Neural cell (in vitro differentiated cells): ENCODE measurements around the gene HBA2. TPM values are rescaled to one million over a fixed set of nuclear protein-coding genes. Genes with fewer than 3 reads are reported as not detected.

ENCODE experiments used
- H2AFZ ChIP-seq: fragments of 200-600, 300-800 bp; sonication (generic), shearing (Covaris generic); 2 replicates; pipeline ENCODE4 v1.6.0; 2014; ENCODE audit warnings: low read depth, mild to moderate bottlenecking, antibody characterized with exemption, low read length, moderate library complexity
- H3F3A ChIP-seq: fragments of 200-600 bp; shearing (Covaris generic); 2 replicates; pipeline ENCODE4 v1.6.1; 2016; ENCODE audit warnings: mild to moderate bottlenecking, moderate library complexity, mixed read lengths, antibody characterized with exemption, low read length; ENCODE audit not compliant: insufficient read depth, poor library complexity, severe bottlenecking
- H3K27ac ChIP-seq: fragments of 200-600, 300-800 bp; sonication (generic), shearing (Covaris generic); 2 replicates; pipeline ENCODE4 v1.5.1; 2014; ENCODE audit warnings: mild to moderate bottlenecking, low read length, moderate library complexity
- H3K27me3 ChIP-seq: fragments of 300-800, 200-600 bp; sonication (generic), shearing (Covaris generic); 2 replicates; pipeline ENCODE4 v1.6.0; 2014; ENCODE audit warnings: mild to moderate bottlenecking, low read depth, low read length, moderate library complexity; ENCODE audit not compliant: insufficient read depth
- H3K36me3 ChIP-seq: fragments of 300-800, 200-600 bp; sonication (generic), shearing (Covaris generic); 2 replicates; pipeline ENCODE4 v1.5.1; 2014; ENCODE audit warnings: mild to moderate bottlenecking, antibody characterized with exemption, low read length, moderate library complexity; ENCODE audit not compliant: insufficient read depth
- H3K4me2 ChIP-seq: fragments of 300-800, 200-600 bp; sonication (generic), shearing (Covaris generic); 2 replicates; pipeline ENCODE4 v1.6.0; 2014; ENCODE audit warnings: mild to moderate bottlenecking, low read length
- H3K4me3 ChIP-seq: fragments of 300-800, 200-600 bp; sonication (generic), shearing (Covaris generic); 2 replicates; pipeline ENCODE4 v1.5.1; 2014; ENCODE audit warnings: mild to moderate bottlenecking, low read length, moderate library complexity
- H3K79me2 ChIP-seq: fragments of 200-600 bp; shearing (Covaris generic); replicated peaks from 2 replicates; pipeline ENCODE4 v1.6.0; 2014; ENCODE audit warnings: mild to moderate bottlenecking, low read length, moderate library complexity; ENCODE audit not compliant: insufficient read depth
- H3K9ac ChIP-seq: fragments of 300-800, 200-600 bp; sonication (generic), shearing (Covaris generic); 2 replicates; pipeline ENCODE4 v1.6.1; 2016; ENCODE audit warnings: mild to moderate bottlenecking, low read length, mixed read lengths
- H3K9me2 ChIP-seq: fragments of 200-600 bp; shearing (Covaris generic); 2 replicates; pipeline ENCODE4 v1.6.1; 2016; ENCODE audit warnings: mild to moderate bottlenecking, low read length, mixed read lengths; ENCODE audit not compliant: insufficient read depth
- H3K9me3 ChIP-seq: fragments of 200-600, 300-800 bp; sonication (generic), shearing (Covaris generic); 2 replicates; pipeline ENCODE4 v1.6.1; 2016; ENCODE audit warnings: mild to moderate bottlenecking, mixed run types, low read length, moderate library complexity, mixed read lengths
- H4K20me1 ChIP-seq: fragments of 200-600 bp; shearing (Covaris generic); 2 replicates; pipeline ENCODE4 v1.6.1; 2016; ENCODE audit warnings: mild to moderate bottlenecking, mixed run types; ENCODE audit not compliant: insufficient read depth
- CTCF ChIP-seq: fragments of 450-650 bp; IDR thresholded peaks from 2 replicates; pipeline ENCODE4 v1.5.1; 2014; ENCODE audit warnings: antibody characterized with exemption, mild to moderate bottlenecking, moderate library complexity; ENCODE audit not compliant: poor library complexity, severe bottlenecking
- EP300 ChIP-seq: fragments of 450-650 bp; conservative IDR thresholded peaks from 2 replicates; pipeline ENCODE4 v1.6.1; 2014; ENCODE audit warnings: antibody characterized with exemption, mild to moderate bottlenecking, moderate library complexity; ENCODE audit not compliant: poor library complexity, severe bottlenecking
- EZH2 ChIP-seq: fragments of 200-600, 300-800 bp; shearing (Covaris generic), sonication (generic); IDR thresholded peaks from 2 replicates; pipeline ENCODE4 v1.6.1; 2014; ENCODE audit warnings: antibody characterized with exemption, low read length, borderline replicate concordance, mild to moderate bottlenecking; ENCODE audit not compliant: insufficient read depth, poor library complexity, severe bottlenecking
- MXI1 ChIP-seq: fragments of 450-650 bp; conservative IDR thresholded peaks from 2 replicates; pipeline ENCODE4 v1.6.1; 2014; ENCODE audit warnings: antibody characterized with exemption, mild to moderate bottlenecking; ENCODE audit not compliant: poor library complexity, severe bottlenecking
- POLR2AphosphoS5 ChIP-seq: IDR thresholded peaks from 2 replicates; pipeline ENCODE4 v1.6.1; 2012
- RAD21 ChIP-seq: fragments of 450-650 bp; conservative IDR thresholded peaks from 2 replicates; pipeline ENCODE4 v1.6.1; 2014; ENCODE audit warnings: antibody characterized with exemption, mild to moderate bottlenecking, moderate library complexity
- REST ChIP-seq: IDR thresholded peaks from 2 replicates; pipeline ENCODE4 v1.6.1; 2012; ENCODE audit warnings: borderline replicate concordance
- SMC3 ChIP-seq: fragments of 450-650 bp; conservative IDR thresholded peaks from 2 replicates; pipeline ENCODE4 v1.6.1; 2014; ENCODE audit warnings: antibody characterized with exemption, mild to moderate bottlenecking, moderate library complexity; ENCODE audit not compliant: poor library complexity
- TAF1 ChIP-seq: IDR thresholded peaks from 2 replicates; pipeline ENCODE4 v1.6.1; 2012; ENCODE audit warnings: low read depth
- polyA plus RNA-seq: library from polyadenylated mRNA; depleted of rRNA; stranded (reverse); fragments of >200 nt; gene quantifications from 2 replicates; pipeline ENCODE4 v1.2.3, GENCODE V29; 2014

The HBA2 gene
- polyA plus RNA-seq, 1 donor from 2014 or later: not detected

- H3K79me2 ChIP-seq: no peaks in the 10 kb centered on the region
- no peaks in the 10 kb centered on the region for H3F3A ChIP-seq
- no peak for TF ChIP-seq REST
- TF ChIP-seq TAF1: no peak
- no peak for TF ChIP-seq POLR2AphosphoS5
- no peaks in the 10 kb centered on the region for H3K27me3 ChIP-seq
- no peak overlapping the region for H3K9ac ChIP-seq
- H4K20me1 ChIP-seq: no peaks in the 10 kb centered on the region
- no peaks in the 10 kb centered on the region for H3K9me3 ChIP-seq
- H3K4me3 ChIP-seq: no peak overlapping the region
- H3K4me2 ChIP-seq: no peak overlapping the region
- no peaks in the 10 kb centered on the region for H3K36me3 ChIP-seq
- no peak overlapping the region for H2AFZ ChIP-seq
- H3K27ac ChIP-seq: no peak overlapping the region
- H3K9me2 ChIP-seq: no peaks in the 10 kb centered on the region
Measured at GRCh38 chr16:140175-140857, 32.4 kb upstream of the HBA2 start.

- Histone ChIP-seq H4K20me1 (no peaks in the 10 kb centered on the region), H3K36me3 (no peaks in the 10 kb centered on the region), H3K9ac (no peak overlapping the region), H3K4me3 (no peak overlapping the region), H3K9me2 (no peaks in the 10 kb centered on the region), H3K27me3 (no peaks in the 10 kb centered on the region), H3F3A (no peaks in the 10 kb centered on the region), H3K4me2 (no peak overlapping the region), H3K9me3 (no peaks in the 10 kb centered on the region), H3K27ac (no peak overlapping the region), H2AFZ (no peak overlapping the region), H3K79me2 (no peaks in the 10 kb centered on the region)
- TF ChIP-seq EZH2 (no peak), CTCF (no peak), EP300 (no peak)
Measured at GRCh38 chr16:142405-142967, 30.2 kb upstream of the HBA2 start.

- no peak overlapping the region for H2AFZ ChIP-seq
Measured at GRCh38 chr16:143047-143446, 29.6 kb upstream of the HBA2 start.

More at GRCh38 chr16:143047-143446, 29.6 kb upstream of the HBA2 start:
- Histone ChIP-seq H3K36me3 (no peaks in the 10 kb centered on the region), H3K79me2 (no peaks in the 10 kb centered on the region), H3K9me3 (no peaks in the 10 kb centered on the region), H3K4me2 (no peak overlapping the region), H3K27ac (no peak overlapping the region), H3K4me3 (no peak overlapping the region), H3F3A (no peaks in the 10 kb centered on the region), H3K9ac (no peak overlapping the region), H4K20me1 (no peaks in the 10 kb centered on the region), H3K9me2 (no peaks in the 10 kb centered on the region), H3K27me3 (no peaks in the 10 kb centered on the region)
- TF ChIP-seq EZH2 (no peak), TAF1 (no peak), SMC3 (no peak), POLR2AphosphoS5 (no peak), RAD21 (no peak), CTCF (no peak), REST (no peak), EP300 (no peak), MXI1 (no peak)
